ENCODE results near the gene SRGAP3.

The SRGAP3 gene

GRCh38 chr3:9207116-9207763 lies 42.2 kb downstream of the SRGAP3 start:
- no peak for ATAC-seq
- H3K27ac Mint-ChIP-seq = no peak overlapping the region
- H3K4me1 Mint-ChIP-seq = no peaks in the 10 kb centered on the region
- no peaks in the 10 kb centered on the region for H3K9me3 Mint-ChIP-seq
- H3K4me3 Mint-ChIP-seq = no peak overlapping the region
- no peaks in the 10 kb centered on the region for H3K36me3 Mint-ChIP-seq (ENCODE audit: low read depth)
- no peak for DNase-seq
- H3K27me3 Mint-ChIP-seq = peaks cover 2% of the 10 kb centered on the region

- DNase-seq (no peak), ATAC-seq (no peak)
- H3K27ac Mint-ChIP-seq = no peak overlapping the region
- no peak overlapping the region for H3K4me3 Mint-ChIP-seq
- no peaks in the 10 kb centered on the region for H3K9me3 Mint-ChIP-seq
- no peaks in the 10 kb centered on the region for H3K36me3 Mint-ChIP-seq (ENCODE audit: low read depth)
- no peaks in the 10 kb centered on the region for H3K4me1 Mint-ChIP-seq
- peaks cover 2% of the 10 kb centered on the region for H3K27me3 Mint-ChIP-seq
These were observed 43.2 kb downstream of the SRGAP3 start for GRCh38 chr3:9206287-9206686.

GRCh38 chr3:9205345-9206143 lies 43.9 kb downstream of the SRGAP3 start:
- Mint-ChIP-seq H3K4me1 (no peaks in the 10 kb centered on the region), H3K27ac (no peak overlapping the region), H3K9me3 (no peaks in the 10 kb centered on the region), H3K4me3 (no peak overlapping the region), H3K36me3 (ENCODE audit: low read depth) (no peaks in the 10 kb centered on the region), H3K27me3 (peaks cover 2% of the 10 kb centered on the region)
- ATAC-seq (no peak), DNase-seq (no peak)

GRCh38 chr3:9204253-9204992 lies 45.0 kb downstream of the SRGAP3 start:
- no peaks in the 10 kb centered on the region for H3K4me1 Mint-ChIP-seq
- no peak for DNase-seq
- ATAC-seq = no peak
- no peaks in the 10 kb centered on the region for H3K36me3 Mint-ChIP-seq (ENCODE audit: low read depth)
- no peak overlapping the region for H3K27ac Mint-ChIP-seq
- no peaks in the 10 kb centered on the region for H3K9me3 Mint-ChIP-seq
- H3K27me3 Mint-ChIP-seq = peaks cover 2% of the 10 kb centered on the region
- H3K4me3 Mint-ChIP-seq = no peak overlapping the region

GRCh38 chr3:9203317-9203716 lies 46.1 kb downstream of the SRGAP3 start:
- no peak for ATAC-seq
- H3K27me3 Mint-ChIP-seq = peaks cover 2% of the 10 kb centered on the region
- no peak overlapping the region for H3K4me3 Mint-ChIP-seq
- H3K27ac Mint-ChIP-seq = no peak overlapping the region
- H3K4me1 Mint-ChIP-seq = no peaks in the 10 kb centered on the region
- no peak for DNase-seq
- H3K9me3 Mint-ChIP-seq = no peaks in the 10 kb centered on the region
- no peaks in the 10 kb centered on the region for H3K36me3 Mint-ChIP-seq (ENCODE audit: low read depth)

GRCh38 chr3:9202546-9202945 lies 46.9 kb downstream of the SRGAP3 start:
- no peaks in the 10 kb centered on the region for H3K4me1 Mint-ChIP-seq
- peaks cover 2% of the 10 kb centered on the region for H3K27me3 Mint-ChIP-seq
- DNase-seq (no peak), ATAC-seq (no peak)
- H3K9me3 Mint-ChIP-seq = no peaks in the 10 kb centered on the region
- H3K36me3 Mint-ChIP-seq (ENCODE audit: low read depth) = no peaks in the 10 kb centered on the region
- no peak overlapping the region for H3K4me3 Mint-ChIP-seq
- H3K27ac Mint-ChIP-seq = no peak overlapping the region

- no peak for ATAC-seq
- Mint-ChIP-seq H3K27me3 (peaks cover 2% of the 10 kb centered on the region), H3K27ac (no peak overlapping the region), H3K36me3 (ENCODE audit: low read depth) (no peaks in the 10 kb centered on the region), H3K4me1 (no peaks in the 10 kb centered on the region), H3K4me3 (no peak overlapping the region), H3K9me3 (no peaks in the 10 kb centered on the region)
- DNase-seq = no peak
These were observed 47.5 kb downstream of the SRGAP3 start for GRCh38 chr3:9201955-9202354.

GRCh38 chr3:9201266-9201665 lies 48.2 kb downstream of the SRGAP3 start:
- Mint-ChIP-seq H3K36me3 (ENCODE audit: low read depth) (no peaks in the 10 kb centered on the region), H3K27me3 (no peaks in the 10 kb centered on the region), H3K27ac (no peak overlapping the region), H3K9me3 (no peaks in the 10 kb centered on the region), H3K4me1 (no peaks in the 10 kb centered on the region), H3K4me3 (no peak overlapping the region)
- ATAC-seq = no peak
- DNase-seq = no peak

- Mint-ChIP-seq H3K4me3 (no peak overlapping the region), H3K27ac (no peak overlapping the region), H3K9me3 (no peaks in the 10 kb centered on the region), H3K36me3 (ENCODE audit: low read depth) (no peaks in the 10 kb centered on the region), H3K27me3 (no peaks in the 10 kb centered on the region), H3K4me1 (no peaks in the 10 kb centered on the region)
- DNase-seq = no peak
- no peak for ATAC-seq
These were observed 49.7 kb downstream of the SRGAP3 start for GRCh38 chr3:9199775-9200174.

- DNase-seq = no peak
- no peaks in the 10 kb centered on the region for H3K36me3 Mint-ChIP-seq (ENCODE audit: low read depth)
These were observed 50.5 kb downstream of the SRGAP3 start for GRCh38 chr3:9198899-9199335.

GRCh38 chr3:9198261-9198660 lies 51.2 kb downstream of the SRGAP3 start:
- H3K27ac Mint-ChIP-seq = no peak overlapping the region
- H3K36me3 Mint-ChIP-seq (ENCODE audit: low read depth) = no peaks in the 10 kb centered on the region
- ATAC-seq (no peak), DNase-seq (no peak)
- no peaks in the 10 kb centered on the region for H3K9me3 Mint-ChIP-seq
- no peak overlapping the region for H3K4me3 Mint-ChIP-seq
- no peaks in the 10 kb centered on the region for H3K27me3 Mint-ChIP-seq
- H3K4me1 Mint-ChIP-seq = no peaks in the 10 kb centered on the region

More at GRCh38 chr3:9198899-9199335, 50.5 kb downstream of the SRGAP3 start:
- ATAC-seq = no peak
- Mint-ChIP-seq H3K27me3 (no peaks in the 10 kb centered on the region), H3K27ac (no peak overlapping the region), H3K4me3 (no peak overlapping the region), H3K9me3 (no peaks in the 10 kb centered on the region), H3K4me1 (no peaks in the 10 kb centered on the region)

- DNase-seq (no peak), ATAC-seq (no peak)
- no peaks in the 10 kb centered on the region for H3K36me3 Mint-ChIP-seq (ENCODE audit: low read depth)
- no peaks in the 10 kb centered on the region for H3K4me1 Mint-ChIP-seq
- H3K27me3 Mint-ChIP-seq = no peaks in the 10 kb centered on the region
- H3K9me3 Mint-ChIP-seq = no peaks in the 10 kb centered on the region
- H3K4me3 Mint-ChIP-seq = no peak overlapping the region
- no peak overlapping the region for H3K27ac Mint-ChIP-seq
These were observed 53.4 kb downstream of the SRGAP3 start for GRCh38 chr3:9196020-9196419.

GRCh38 chr3:9195390-9195789 lies 54.1 kb downstream of the SRGAP3 start:
- DNase-seq (no peak), ATAC-seq (no peak)
- Mint-ChIP-seq H3K9me3 (no peaks in the 10 kb centered on the region), H3K27me3 (no peaks in the 10 kb centered on the region), H3K36me3 (ENCODE audit: low read depth) (no peaks in the 10 kb centered on the region), H3K4me3 (no peak overlapping the region), H3K27ac (no peak overlapping the region), H3K4me1 (no peaks in the 10 kb centered on the region)

GRCh38 chr3:9194509-9195184 lies 54.8 kb downstream of the SRGAP3 start:
- DNase-seq = no peak
- no peaks in the 10 kb centered on the region for H3K4me1 Mint-ChIP-seq
- no peaks in the 10 kb centered on the region for H3K9me3 Mint-ChIP-seq
- no peak for ATAC-seq
- no peak overlapping the region for H3K4me3 Mint-ChIP-seq
- H3K27ac Mint-ChIP-seq = no peak overlapping the region
- no peaks in the 10 kb centered on the region for H3K27me3 Mint-ChIP-seq
- no peaks in the 10 kb centered on the region for H3K36me3 Mint-ChIP-seq (ENCODE audit: low read depth)

Measured in activated naive CD8-positive, alpha-beta T cell treated with anti-CD3 and anti-CD28 coated beads, Interleukin-2, amount 50 U/mL, for 24 hours (primary cell).